ENCODE measurements around the gene PTEN. TPM values are rescaled to one million over a fixed set of nuclear protein-coding genes. Genes with fewer than 3 reads are reported as not detected.

Gene PTEN
- total and polyA plus RNA-seq, 9 of the 15 experiments (the other 6 are each of a cell fraction or from before 2014, with no cell fraction given): 8.4 to 56.9 (median 22.2) TPM

DNA sequence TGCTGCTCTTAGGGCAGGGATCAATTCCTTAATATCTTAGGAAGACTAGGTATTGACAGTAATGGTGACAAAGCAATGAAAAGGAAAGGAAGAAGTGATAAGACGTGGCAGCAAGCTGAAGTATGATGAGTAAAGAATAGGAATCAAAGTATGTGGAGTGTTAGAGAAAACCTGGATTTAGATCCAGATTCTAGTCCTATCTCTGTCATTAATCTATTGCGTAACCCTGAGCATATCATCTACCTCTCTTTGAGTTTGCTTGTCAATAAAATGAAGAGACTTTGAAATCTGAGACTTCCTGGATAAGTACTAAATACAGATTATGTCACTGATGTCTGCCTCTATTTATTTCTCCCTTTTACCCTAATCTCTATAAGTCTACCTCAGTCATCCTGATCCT, 89.2 kb downstream of the PTEN start:
- Histone ChIP-seq H2AFZ (ENCODE audit: low read depth, low read length) (no peak overlapping the region), H3K27me3 (ENCODE audit: control insufficient read depth in 2 of 2, insufficient read depth in 2 of 2, low read length in 2 of 2) (no peaks in the 10 kb centered on the region), H3K4me1 (replicated peaks in 1 of 2; ENCODE audit: control insufficient read depth in 2 of 2, insufficient read depth in 2 of 2, low read length in 2 of 2) (peaks cover 0 to 3% of the 10 kb centered on the region in 2 experiments; a peak in 2 of 5 replicates), H3K27ac (ENCODE audit: extremely low read depth, low read depth, low read length) (no peak overlapping the region), H3K79me2 (ENCODE audit: control insufficient read depth, insufficient read depth, low read length) (peaks cover 8% of the 10 kb centered on the region; the same call in 1 of the 3 replicates), H3K4me2 (ENCODE audit: insufficient read depth, low read length) (no peak overlapping the region), H3K9ac (ENCODE audit: insufficient read depth in 1 of 2, low read depth in 2 of 2, low read length in 2 of 2) (no peak overlapping the region), H4K20me1 (replicated peaks; ENCODE audit: control insufficient read depth, insufficient read depth, low read length) (no peaks in the 10 kb centered on the region), H3K36me3 (ENCODE audit: control insufficient read depth, insufficient read depth, low read length) (peaks cover 19% of the 10 kb centered on the region; the same call in 2 of the 3 replicates), H3K9me1 (ENCODE audit: control insufficient read depth, insufficient read depth, low read length) (no peaks in the 10 kb centered on the region), H3K4me3 (no peak overlapping the region), H3K9me3 (replicated peaks; ENCODE audit: control insufficient read depth, insufficient read depth, low read depth, low read length) (no peaks in the 10 kb centered on the region)
- no peak for ATAC-seq
- ChIA-PET CTCF (ENCODE audit: low intra/inter-chr PET ratio) (no interaction called here), POLR2A (no interaction called here)
- TF ChIP-seq CEBPB (tag; IDR thresholded peaks at IDR 0.05): peak; percentile 89
- TF ChIP-seq RBM14 (IDR thresholded peaks at IDR 0.05; ENCODE audit: borderline replicate concordance, insufficient read depth, low read depth, low read length): no peak
- TF ChIP-seq, protein P1, sequence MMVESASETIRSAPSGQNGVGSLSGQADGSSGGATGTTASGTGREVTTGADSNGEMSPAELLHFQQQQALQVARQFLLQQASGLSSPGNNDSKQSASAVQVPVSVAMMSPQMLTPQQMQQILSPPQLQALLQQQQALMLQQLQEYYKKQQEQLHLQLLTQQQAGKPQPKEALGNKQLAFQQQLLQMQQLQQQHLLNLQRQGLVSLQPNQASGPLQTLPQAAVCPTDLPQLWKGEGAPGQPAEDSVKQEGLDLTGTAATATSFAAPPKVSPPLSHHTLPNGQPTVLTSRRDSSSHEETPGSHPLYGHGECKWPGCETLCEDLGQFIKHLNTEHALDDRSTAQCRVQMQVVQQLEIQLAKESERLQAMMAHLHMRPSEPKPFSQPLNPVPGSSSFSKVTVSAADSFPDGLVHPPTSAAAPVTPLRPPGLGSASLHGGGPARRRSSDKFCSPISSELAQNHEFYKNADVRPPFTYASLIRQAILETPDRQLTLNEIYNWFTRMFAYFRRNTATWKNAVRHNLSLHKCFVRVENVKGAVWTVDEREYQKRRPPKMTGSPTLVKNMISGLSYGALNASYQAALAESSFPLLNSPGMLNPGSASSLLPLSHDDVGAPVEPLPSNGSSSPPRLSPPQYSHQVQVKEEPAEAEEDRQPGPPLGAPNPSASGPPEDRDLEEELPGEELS (CRISPR knock-in tag; IDR thresholded peaks at IDR 0.05; ENCODE audit: borderline replicate concordance): no peak
- no peak for TF ChIP-seq MYBL2 (IDR thresholded peaks at IDR 0.05; ENCODE audit: low read depth)
- no peak for TF ChIP-seq MYBL2 (CRISPR knock-in tag; IDR thresholded peaks at IDR 0.05; ENCODE audit: borderline replicate concordance)
- TF ChIP-seq MEF2D (tag; conservative IDR thresholded peaks at IDR 0.05; ENCODE audit: low read depth): no peak
- TF ChIP-seq, protein P2, sequence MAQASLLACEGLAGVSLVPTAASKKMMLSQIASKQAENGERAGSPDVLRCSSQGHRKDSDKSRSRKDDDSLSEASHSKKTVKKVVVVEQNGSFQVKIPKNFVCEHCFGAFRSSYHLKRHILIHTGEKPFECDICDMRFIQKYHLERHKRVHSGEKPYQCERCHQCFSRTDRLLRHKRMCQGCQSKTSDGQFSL (CRISPR knock-in tag; IDR thresholded peaks at IDR 0.05): no peak
- TF ChIP-seq, protein P2 (tag; IDR thresholded peaks at IDR 0.05): no peak
- TF ChIP-seq, protein P3, sequence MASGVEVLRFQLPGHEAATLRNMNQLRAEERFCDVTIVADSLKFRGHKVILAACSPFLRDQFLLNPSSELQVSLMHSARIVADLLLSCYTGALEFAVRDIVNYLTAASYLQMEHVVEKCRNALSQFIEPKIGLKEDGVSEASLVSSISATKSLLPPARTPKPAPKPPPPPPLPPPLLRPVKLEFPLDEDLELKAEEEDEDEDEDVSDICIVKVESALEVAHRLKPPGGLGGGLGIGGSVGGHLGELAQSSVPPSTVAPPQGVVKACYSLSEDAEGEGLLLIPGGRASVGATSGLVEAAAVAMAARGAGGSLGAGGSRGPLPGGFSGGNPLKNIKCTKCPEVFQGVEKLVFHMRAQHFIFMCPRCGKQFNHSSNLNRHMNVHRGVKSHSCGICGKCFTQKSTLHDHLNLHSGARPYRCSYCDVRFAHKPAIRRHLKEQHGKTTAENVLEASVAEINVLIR (CRISPR knock-in tag; IDR thresholded peaks at IDR 0.05): no peak
- TF ChIP-seq CEBPG (CRISPR knock-in tag; IDR thresholded peaks at IDR 0.05): no peak
- peak; percentile 73 to 93 for TF ChIP-seq CEBPG (tag; conservative IDR thresholded peaks at IDR 0.05 in 1 of 2, IDR thresholded peaks at IDR 0.05 in 1 of 2)
- TF ChIP-seq ZNF589 (CRISPR knock-in tag; IDR thresholded peaks at IDR 0.05; ENCODE audit: low read depth): no peak
- in situ Hi-C loops (cut with MboI) (no loop called here), intact Hi-C loops (cut with micrococcal nuclease) (no loop called here)
- BruUV-seq (replicated peaks): no TSS peak
- no peak for DNase-seq (ENCODE audit: extremely low read depth in 1 of 4, low spot score in 3 of 4)
- 43% methylated on average over 2 of the region's 2 CpGs for WGBS (ENCODE audit: insufficient coverage, low coverage, missing lambda C conversion rate)
- FAIRE-seq: no peak

Data from K562 (cell line).